GM21786 (cell line): Measurements from ENCODE around the gene IQCH.
A peak's percentile ranks its signal among the peaks of the same experiment; 100 is the strongest.

Source experiments
- ATAC-seq: cut with Tn5 transposase; IDR thresholded peaks from one replicate; pipeline ENCODE4 v1.9.1; 2021; ENCODE audit not compliant: unreplicated experiment

IQCH gene

GRCh38 chr15:67254238-67255175 lies at the start of gene IQCH, which contains the start of gene AAGAB:
Gene IQCH, plus strand, starts transcription at chr15:67254786. Its CDS starts 111 bp downstream, at chr15:67254897.
Gene AAGAB, minus strand, starts transcription at chr15:67254661. Its CDS starts 30 bp downstream, at chr15:67254631.
- peak; percentile 90 for ATAC-seq

- no peak for ATAC-seq
Observed at GRCh38 chr15:67207555-67208207, 46.9 kb upstream of the IQCH start.

DNA sequence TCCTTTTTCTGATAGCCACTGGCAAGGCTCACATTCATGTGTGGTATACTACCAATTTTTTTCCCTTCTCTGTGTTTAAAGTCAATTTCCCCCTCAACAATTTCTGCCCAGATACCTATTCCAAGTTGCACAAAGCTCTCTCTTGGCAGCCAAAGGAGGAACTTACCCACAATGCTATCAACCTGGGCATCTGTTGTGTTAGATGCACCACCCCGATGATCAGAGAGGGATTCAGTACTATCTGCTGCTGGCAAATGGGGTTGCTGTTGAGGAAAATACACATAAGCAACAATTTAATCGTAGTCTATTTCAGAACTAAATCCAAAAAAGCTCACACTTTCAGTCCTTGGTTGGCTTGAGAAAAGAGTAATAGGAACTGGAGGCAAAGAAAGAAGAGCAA lies 46.2 kb upstream of the IQCH start:
- no peak for ATAC-seq

DNA sequence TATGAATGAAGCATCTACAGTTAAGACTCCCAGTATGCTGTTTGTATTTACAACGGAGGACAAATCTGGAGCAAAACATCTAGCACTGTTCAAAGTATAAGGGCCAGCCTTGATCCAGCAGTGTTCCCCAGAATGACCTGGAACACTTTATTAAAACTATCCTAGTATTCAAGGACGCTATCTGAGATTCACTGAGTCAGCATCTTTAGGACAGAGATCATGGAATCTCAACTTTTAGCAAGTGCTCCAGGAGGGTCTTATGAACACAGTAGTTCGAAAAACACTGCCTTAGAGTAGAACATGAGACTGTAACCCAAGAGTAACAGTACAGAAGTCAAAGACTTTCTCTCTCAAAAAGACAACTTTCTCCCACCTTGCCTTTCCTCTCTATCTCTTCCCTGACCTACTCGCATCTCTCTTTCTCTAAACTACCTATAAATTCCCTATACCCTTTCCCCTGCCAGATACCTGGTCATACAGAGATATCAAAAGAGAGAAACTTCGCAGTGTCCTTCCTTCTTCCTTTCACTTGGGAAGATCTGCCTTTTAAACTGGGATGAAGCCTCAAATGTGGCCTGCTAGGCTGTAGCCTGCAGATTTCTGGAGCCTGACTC lies 43.9 kb upstream of the IQCH start:
- no peak for ATAC-seq

GRCh38 chr15:67212684-67213367 lies 41.8 kb upstream of the IQCH start:
- no peak for ATAC-seq

DNA sequence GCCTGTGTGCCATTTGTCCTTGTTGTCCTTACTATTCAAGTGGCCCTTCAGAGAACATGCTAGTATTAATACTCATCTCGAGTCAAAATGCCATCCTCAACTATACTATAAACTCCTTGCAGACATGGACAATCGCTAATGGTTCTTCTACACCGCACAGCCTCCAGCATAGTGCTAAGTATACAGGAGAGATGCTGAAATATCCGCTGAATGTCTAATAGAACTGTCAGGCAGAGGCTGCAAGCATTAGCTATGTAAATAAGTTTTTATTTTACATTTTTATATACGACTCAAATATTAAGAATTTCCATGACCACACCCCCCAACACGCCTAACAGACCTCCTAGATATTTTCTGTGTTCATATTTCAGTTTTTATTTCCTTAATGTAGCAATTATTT lies 39.5 kb upstream of the IQCH start:
- ATAC-seq = no peak

DNA sequence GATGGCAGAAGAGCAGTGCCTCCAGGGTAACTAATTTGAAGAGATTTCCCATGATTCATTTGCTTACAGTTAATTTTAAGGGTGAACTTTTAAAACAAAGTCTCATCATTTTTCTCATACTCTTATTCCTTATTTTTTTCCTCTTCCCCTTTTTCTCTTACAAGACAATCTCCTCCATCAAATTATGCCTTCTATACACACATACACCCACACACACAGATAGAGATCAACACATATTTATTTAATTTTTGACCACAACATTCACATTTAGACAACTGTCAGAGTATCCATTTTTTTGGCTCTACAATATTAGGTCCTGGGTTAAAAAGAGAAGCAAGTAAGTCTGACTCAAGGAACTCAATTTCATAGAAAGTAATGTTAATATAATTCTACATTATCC lies 37.7 kb upstream of the IQCH start:
- no peak for ATAC-seq

DNA sequence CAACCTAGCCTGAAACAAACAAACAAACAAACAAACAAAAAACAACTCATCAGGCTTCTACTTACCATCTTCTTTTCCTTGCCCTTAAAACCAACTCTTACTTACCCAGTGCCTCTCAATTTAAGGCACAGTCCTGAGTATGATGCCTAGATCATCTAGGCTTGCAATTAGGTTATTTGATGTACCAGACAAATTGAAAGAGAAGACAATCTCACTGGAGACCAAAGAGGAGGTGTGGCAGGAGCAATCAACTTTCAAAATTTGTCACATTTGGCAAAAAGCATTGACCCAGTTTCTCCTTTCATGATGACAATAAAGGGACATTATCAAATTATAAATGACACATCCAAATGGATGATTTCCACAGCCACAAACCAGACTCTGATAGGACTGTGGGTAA lies 36.2 kb upstream of the IQCH start:
- ATAC-seq = no peak

- no peak for ATAC-seq
Observed at GRCh38 chr15:67219288-67219687, 35.3 kb upstream of the IQCH start.

DNA sequence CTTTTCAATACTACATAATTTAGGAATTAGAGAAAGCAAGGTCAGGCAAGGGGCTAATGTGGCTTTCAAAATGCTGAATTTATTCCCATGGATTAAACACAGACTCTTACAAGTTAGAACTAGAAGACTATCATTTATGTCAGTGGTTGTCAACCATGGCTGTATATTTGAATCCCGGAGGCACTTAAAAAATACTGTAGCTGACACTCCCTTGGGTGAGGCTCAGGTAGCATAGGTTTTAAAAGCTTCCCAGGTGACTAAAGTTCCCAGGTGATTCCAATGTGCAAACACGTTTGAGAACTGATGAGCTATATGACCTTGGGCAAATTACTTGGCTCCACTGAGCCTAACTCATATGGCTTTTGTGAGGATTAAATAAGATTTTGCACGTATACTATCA lies 29.7 kb upstream of the IQCH start:
- ATAC-seq = no peak

DNA sequence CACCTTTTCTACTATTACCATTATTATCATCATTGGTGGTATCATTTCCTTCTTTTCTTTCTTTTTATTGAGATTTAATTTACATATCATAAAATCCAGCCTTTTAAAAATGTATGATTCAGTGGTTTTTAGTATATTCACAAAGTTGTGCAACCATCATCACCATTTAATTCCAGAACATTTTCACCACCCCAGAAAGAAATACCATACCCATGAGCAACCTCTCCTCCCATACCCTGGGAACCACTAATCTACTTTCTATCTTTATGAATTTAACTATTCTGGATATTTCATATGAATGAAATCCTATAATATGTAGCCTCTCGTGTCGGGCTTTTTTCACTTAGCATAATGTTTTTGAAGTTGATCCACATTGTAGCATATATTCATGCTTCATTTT lies 29.2 kb upstream of the IQCH start:
- ATAC-seq = no peak

GRCh38 chr15:67227431-67227830 lies 27.2 kb upstream of the IQCH start:
- no peak for ATAC-seq

DNA sequence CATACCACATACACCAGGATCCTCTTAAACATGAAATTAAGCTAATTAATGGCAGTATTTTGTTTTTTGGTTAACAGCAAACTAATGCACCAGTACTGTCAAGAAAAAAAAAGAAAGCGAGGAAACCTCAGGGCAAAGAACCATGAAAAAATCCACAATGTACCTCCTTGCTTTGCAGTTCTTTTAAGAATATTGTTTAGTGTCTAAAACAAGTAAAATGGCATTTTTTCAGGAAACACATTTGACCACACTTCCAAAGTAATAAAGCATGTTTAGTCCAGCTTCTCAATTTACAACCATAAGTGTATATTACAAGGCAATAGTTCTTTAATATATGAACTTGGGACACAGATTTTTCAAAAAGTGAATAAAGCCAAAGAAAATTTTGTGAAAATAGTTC lies 26.7 kb upstream of the IQCH start:
- ATAC-seq = no peak

GRCh38 chr15:67228286-67228685 lies 26.3 kb upstream of the IQCH start:
- ATAC-seq = no peak

DNA sequence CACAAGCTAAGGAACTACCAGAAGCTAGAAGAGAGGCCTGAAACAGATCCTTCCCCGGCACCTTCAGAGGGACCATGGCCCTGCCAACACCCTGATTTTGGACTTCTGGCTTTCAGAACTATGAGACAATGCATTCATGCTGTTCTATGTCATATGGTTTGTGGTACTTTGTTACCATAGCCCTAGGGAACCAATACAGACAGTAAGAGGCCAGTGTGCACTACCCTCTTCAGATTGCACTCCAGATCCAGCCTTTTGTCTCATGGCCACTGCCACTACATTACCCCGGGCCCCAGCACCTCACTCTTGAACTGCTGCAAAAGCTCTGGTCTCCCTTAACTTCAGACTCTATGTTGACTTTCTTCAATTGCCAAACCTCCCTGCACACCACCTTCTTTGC lies 24.1 kb upstream of the IQCH start:
- no peak for ATAC-seq

GRCh38 chr15:67232591-67232990 lies 22.0 kb upstream of the IQCH start:
- ATAC-seq = no peak

GRCh38 chr15:67240235-67241131 lies 14.1 kb upstream of the IQCH start:
- no peak for ATAC-seq

DNA sequence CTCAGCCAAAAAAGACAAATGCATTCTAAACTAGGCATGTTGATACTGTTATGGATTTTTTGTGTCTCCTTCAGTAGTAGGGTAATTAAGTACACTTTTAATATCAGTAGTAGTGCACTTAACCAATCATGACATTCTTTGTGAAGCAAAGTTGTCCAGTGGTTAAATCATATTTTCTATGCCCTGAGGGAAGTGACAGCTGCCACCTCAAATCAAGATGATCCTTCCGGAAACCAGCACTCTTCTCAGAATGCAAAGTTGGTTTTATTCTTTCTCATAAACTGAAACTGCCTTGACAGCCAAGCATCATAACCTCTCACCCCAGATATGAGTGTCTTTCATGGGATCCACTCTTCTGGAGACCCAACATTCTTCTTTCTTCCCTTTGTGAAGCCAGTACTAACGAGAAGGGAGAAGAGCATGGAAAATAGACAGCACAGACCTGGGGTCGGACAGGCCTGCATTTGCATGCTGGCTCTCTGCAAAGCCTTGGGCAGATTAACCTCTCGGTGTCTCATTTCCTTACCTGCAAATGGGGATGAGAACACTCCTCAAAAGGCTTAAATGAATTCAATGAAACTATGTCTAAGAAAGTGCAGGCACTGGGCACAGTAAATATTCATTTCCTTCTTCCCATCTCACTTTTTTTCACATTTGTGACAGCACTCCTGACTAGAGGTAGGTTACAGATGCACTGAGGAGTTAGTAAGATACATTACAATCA lies 13.3 kb upstream of the IQCH start:
- peak; percentile 77 for ATAC-seq

DNA sequence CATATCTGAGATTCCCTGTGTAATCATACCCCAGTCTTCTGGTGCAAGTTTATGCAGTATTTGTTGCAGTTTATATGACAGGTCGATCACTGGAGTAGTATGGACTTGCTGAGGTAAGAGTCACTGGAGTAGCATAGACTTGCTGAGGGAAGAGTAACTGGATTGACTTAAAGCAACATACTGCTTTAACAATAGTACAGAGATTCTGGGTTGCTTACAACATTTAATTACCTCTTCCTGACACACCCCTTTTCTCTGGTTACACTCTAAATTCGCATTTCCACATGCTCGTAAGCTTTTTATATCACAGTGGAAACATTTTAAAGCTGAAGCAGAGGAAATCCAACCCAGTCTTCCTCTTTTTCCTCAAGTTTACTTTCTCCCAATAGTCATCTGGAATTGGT lies 11.9 kb upstream of the IQCH start:
- ATAC-seq = no peak
